ENCODE results near the gene IFRD2. TPM values are rescaled to one million over a fixed set of nuclear protein-coding genes. Genes with fewer than 3 reads are reported as not detected.
A peak's percentile ranks its signal among the peaks of the same experiment; 100 is the strongest.

The IFRD2 gene
- polyA plus RNA-seq, 1 of the 3 experiments (the other 2 are of a cell fraction) = 73.2 TPM

GRCh38 chr3:50297896-50298725 is 5.9 kb upstream of the IFRD2 start:
- peaks cover 0 to 6% of the 10 kb centered on the region in 2 experiments for H3K36me3 ChIP-seq (replicated peaks in 1 of 2; ENCODE audit: control insufficient read depth in 1 of 2, insufficient read depth in 2 of 2, low read length in 1 of 2)
- peak; percentile 42 for DNase-seq
- no peaks in the 10 kb centered on the region for H3K9me3 ChIP-seq
- no peak for TF ChIP-seq REST (IDR thresholded peaks at IDR 0.05; ENCODE audit: low read depth, low read length)
- TF ChIP-seq CTCF (IDR thresholded peaks at IDR 0.05) = 0 out of 2 replicates have a peak, but pooled peaks have one; percentile 23
- no peak for TF ChIP-seq GABPA (IDR thresholded peaks at IDR 0.05; ENCODE audit: low read depth)
- H3K27me3 ChIP-seq (ENCODE audit: insufficient read depth) = no peaks in the 10 kb centered on the region
- H4K20me1 ChIP-seq (ENCODE audit: insufficient read depth) = no peaks in the 10 kb centered on the region
- peak overlapping the region; percentile 62 to 84; a peak in 2 of 4 replicates for H3K27ac ChIP-seq (ENCODE audit: low read depth in 2 of 2, low read length in 1 of 2)
- peak overlapping the region; percentile 98; the same call in 1 of the 2 replicates for H2AFZ ChIP-seq (ENCODE audit: low read depth)
- H3K4me2 ChIP-seq = peak overlapping the region; percentile 95
- POLR2A ChIA-PET = no interaction called here
- H3K4me3 ChIP-seq (ENCODE audit: low read depth in 2 of 2, low read length in 1 of 2) = peak overlapping the region; percentile 84 to 87
- CTCF ChIA-PET = interaction anchor here (0.6 to 7.7 kb wide), 9 partner anchors 20 to 253 kb away, joined by 3 to 45 read pairs (median 7); partner anchors contain the start of gene LSMEM2
- H3K9ac ChIP-seq = peak overlapping the region; percentile 79
- WGBS (ENCODE audit: low lambda C conversion rate) = 75% methylated on average over 5 of the region's 9 CpGs
- peaks cover 7% of the 10 kb centered on the region; the same call in 1 of the 2 replicates for H3K79me2 ChIP-seq (ENCODE audit: insufficient read depth)
- no peaks in the 10 kb centered on the region for H3F3A ChIP-seq (replicated peaks; ENCODE audit: insufficient read depth)
- no peaks in the 10 kb centered on the region for H3K9me2 ChIP-seq
- H3K4me1 ChIP-seq (ENCODE audit: control insufficient read depth in 1 of 2, insufficient read depth in 2 of 2, low read depth in 1 of 2, low read length in 1 of 2) = peaks cover 10 to 34% of the 10 kb centered on the region in 2 experiments; a peak in 2 of 4 replicates

- no peak overlapping the region for H3K4me3 ChIP-seq (ENCODE audit: low read depth in 2 of 2, low read length in 1 of 2)
- ChIA-PET CTCF (interaction anchor here (1.3 to 3.4 kb wide), 4 partner anchors 19 to 103 kb away, joined by 6 to 16 read pairs (median 9); partner anchors contain the start of gene LSMEM2), POLR2A (no interaction called here)
- no peaks in the 10 kb centered on the region for H3K27me3 ChIP-seq (ENCODE audit: insufficient read depth)
- H3K9me2 ChIP-seq = no peaks in the 10 kb centered on the region
- TF ChIP-seq ELF1 (IDR thresholded peaks at IDR 0.05) = no peak
- TF ChIP-seq GABPA (IDR thresholded peaks at IDR 0.05; ENCODE audit: low read depth) = no peak
- TF ChIP-seq TAF1 (IDR thresholded peaks at IDR 0.05; ENCODE audit: borderline replicate concordance, low read depth, low read length) = no peak
- no peak for TF ChIP-seq USF1 (IDR thresholded peaks at IDR 0.05; ENCODE audit: borderline replicate concordance, low read depth)
- TF ChIP-seq FOSL2 (IDR thresholded peaks at IDR 0.05; ENCODE audit: borderline replicate concordance, low read depth) = no peak
- TF ChIP-seq FOXJ3 (CRISPR knock-in tag; IDR thresholded peaks at IDR 0.05) = no peak
- no peak for TF ChIP-seq MXI1 (IDR thresholded peaks at IDR 0.05; ENCODE audit: low read depth, low read length)
- no peak for TF ChIP-seq GATA2 (CRISPR knock-in tag; IDR thresholded peaks at IDR 0.05)
- no peak for TF ChIP-seq EP300 (IDR thresholded peaks at IDR 0.05; ENCODE audit: borderline replicate concordance in 1 of 2, low read depth in 1 of 2, low read length in 1 of 2)
- TF ChIP-seq TEAD4 (IDR thresholded peaks at IDR 0.05; ENCODE audit: borderline replicate concordance, insufficient read depth) = no peak
- no peaks in the 10 kb centered on the region for H3K9me3 ChIP-seq
- peaks cover 0 to 6% of the 10 kb centered on the region in 2 experiments for H3K36me3 ChIP-seq (replicated peaks in 1 of 2; ENCODE audit: control insufficient read depth in 1 of 2, insufficient read depth in 2 of 2, low read length in 1 of 2)
- no peak overlapping the region for H3K4me2 ChIP-seq
- peaks cover 7% of the 10 kb centered on the region; the same call in 1 of the 2 replicates for H3K79me2 ChIP-seq (ENCODE audit: insufficient read depth)
- WGBS (ENCODE audit: low lambda C conversion rate) = 100% methylated on average over 1 of the region's 2 CpGs
- no peak for DNase-seq
- peaks cover 13 to 33% of the 10 kb centered on the region in 2 experiments; a peak in 3 of 4 replicates for H3K4me1 ChIP-seq (ENCODE audit: control insufficient read depth in 1 of 2, insufficient read depth in 2 of 2, low read depth in 1 of 2, low read length in 1 of 2)
- no peak overlapping the region for H3K27ac ChIP-seq (ENCODE audit: low read depth in 2 of 2, low read length in 1 of 2)
- no peaks in the 10 kb centered on the region for H4K20me1 ChIP-seq (ENCODE audit: insufficient read depth)
- no peak overlapping the region for H3K9ac ChIP-seq
- H3F3A ChIP-seq (replicated peaks; ENCODE audit: insufficient read depth) = no peaks in the 10 kb centered on the region
- no peak overlapping the region for H2AFZ ChIP-seq (ENCODE audit: low read depth)
Measured at GRCh38 chr3:50297384-50297775, 5.2 kb upstream of the IFRD2 start.

Measured in SK-N-SH (cell line).